Testis (tissue), 3 donors: ENCODE results near the gene CDKAL1. TPM values are rescaled to one million over a fixed set of nuclear protein-coding genes. Genes with fewer than 3 reads are reported as not detected.

ENCODE experiments used
- DNase-seq: peaks from one replicate; pipeline ENCODE4 v3.0.0-alpha.2; 2019
- H3K27ac ChIP-seq, 2 donors: fragments of 200-600 bp; sonication (generic); one replicate each; pipeline ENCODE4 v1.5.1; 2019
- H3K27me3 ChIP-seq: fragments of 200-600 bp; sonication (generic); one replicate; pipeline ENCODE4 v1.5.1; 2019
- H3K36me3 ChIP-seq: fragments of 200-600 bp; sonication (generic); one replicate; pipeline ENCODE4 v1.5.1; 2017; ENCODE audit warnings: low read depth; ENCODE audit errors: missing control alignments
- H3K4me1 ChIP-seq: fragments of 200-600 bp; sonication (generic); one replicate; pipeline ENCODE4 v1.5.1; 2019
- H3K4me3 ChIP-seq, 2 donors: fragments of 200-600 bp; sonication (generic); one replicate each; pipeline ENCODE4 v1.5.1; 2017 to 2019
- H3K9me3 ChIP-seq: fragments of 200-600 bp; sonication (generic); one replicate; pipeline ENCODE4 v1.5.1; 2017
- CTCF ChIP-seq, 3 experiments: fragments of 450-650 bp in 2 of 3; fragments of 200-600 bp in 1 of 3; sonication (generic) in 1 of 3; IDR thresholded peaks; one replicate each; pipeline ENCODE4 v1.5.1; 2016 to 2019; ENCODE audit warnings: antibody characterized with exemption in 3 of 3, mild to moderate bottlenecking in 2 of 3, moderate library complexity in 1 of 3
- POLR2A ChIP-seq: fragments of 450-650 bp; IDR thresholded peaks from one replicate; pipeline ENCODE4 v1.6.1; 2017; ENCODE audit warnings: antibody characterized with exemption, mild to moderate bottlenecking, moderate library complexity
- WGBS, 2 donors: methylation state at CpG; one replicate each; pipeline ENCODE4 v1.1.5; 2018; 5-methylcytosine and 5-hydroxymethylcytosine counted together
- intact Hi-C: fragments of 100-400 bp; cut with DNase I; formaldehyde crosslinking; loops from one replicate; pipeline ENCODE4 v1.15.1; 2023; ENCODE audit warnings: low total_unique reads
- polyA plus RNA-seq: library from polyadenylated mRNA; stranded (reverse); fragments of 350-450 nt; fragmentation: Illumina TruSeq; extraction: RNeasy Lipid Tissue Mini Kit (QIAGEN cat#74804); gene quantifications from one replicate; pipeline ENCODE4 v1.2.3, GENCODE V29; 2014; ENCODE audit warnings: low read depth, low replicate concordance; ENCODE audit not compliant: insufficient read depth
- total RNA-seq, 2 donors: library from RNA; depleted of rRNA; stranded (reverse); fragments of >200 nt; gene quantifications; one replicate each; pipeline ENCODE4 v1.2.3, GENCODE V29; 2016

Gene CDKAL1
- total and polyA plus RNA-seq, 3 donors from 2014 or later, result 11.1 to 18.5 (median 16.1) TPM

- Histone ChIP-seq H3K27me3 (no peaks in the 10 kb centered on the region), H3K9me3 (no peaks in the 10 kb centered on the region), H3K27ac (no peak overlapping the region), H3K36me3 (no peaks in the 10 kb centered on the region), H3K4me1 (no peaks in the 10 kb centered on the region), H3K4me3 (no peak overlapping the region)
- no peak for TF ChIP-seq POLR2A
- no peak for TF ChIP-seq CTCF (IDR thresholded peaks at IDR 0.05)
- DNase-seq, result no peak
- intact Hi-C loops, result no loop called here
Observed at GRCh38 chr6:21235162-21235561, 700.9 kb downstream of the CDKAL1 start.

DNA sequence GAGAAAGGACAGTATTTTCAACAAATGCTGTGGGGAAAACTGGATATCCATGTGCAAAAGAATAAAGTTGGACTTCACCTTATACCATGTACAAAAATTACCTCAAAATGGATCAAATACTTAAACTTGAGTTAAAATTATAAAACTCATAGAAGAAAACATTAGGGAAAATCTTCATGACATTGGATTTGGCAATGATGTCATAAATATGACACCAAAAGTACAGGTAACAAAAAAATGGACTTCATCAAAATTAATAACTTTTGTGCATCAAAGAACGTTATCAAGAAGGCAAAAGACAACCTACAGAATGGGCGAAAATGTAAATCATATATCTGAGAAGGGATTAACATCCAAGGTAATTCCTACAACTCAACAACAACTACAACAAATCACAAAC is 704.0 kb downstream of the CDKAL1 start:
- TF ChIP-seq POLR2A (no peak), CTCF (IDR thresholded peaks at IDR 0.05) (no peak)
- no peak for DNase-seq
- no peak overlapping the region for H3K27ac ChIP-seq
- no peaks in the 10 kb centered on the region for H3K27me3 ChIP-seq
- no peak overlapping the region for H3K4me3 ChIP-seq
- H3K36me3 ChIP-seq, result no peaks in the 10 kb centered on the region
- no peaks in the 10 kb centered on the region for H3K9me3 ChIP-seq
- H3K4me1 ChIP-seq, result no peaks in the 10 kb centered on the region
- 94 to 100% methylated on average over 2 of the region's 2 CpGs for WGBS, 2 donors
- intact Hi-C loops, result no loop called here

DNA sequence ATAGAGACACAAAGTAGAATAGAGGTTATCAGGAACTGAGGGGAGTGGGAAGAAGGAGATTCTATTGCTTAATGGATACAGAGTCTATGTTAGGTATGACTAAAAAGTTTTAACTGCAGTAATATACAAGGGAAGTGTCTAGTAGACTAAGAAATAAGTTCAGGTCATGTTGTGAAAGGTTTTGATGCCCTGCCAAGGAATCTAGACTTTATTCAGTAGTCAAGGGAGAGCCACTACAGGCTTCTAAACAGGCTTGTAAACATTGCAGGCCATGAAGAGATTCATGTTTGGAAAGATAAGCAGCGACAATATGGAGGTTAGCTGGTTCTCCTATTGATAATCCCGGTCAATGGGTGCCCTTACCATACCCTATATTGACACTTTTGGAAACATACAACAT is 706.5 kb downstream of the CDKAL1 start:
- no peak for DNase-seq
- intact Hi-C loops, result no loop called here
- Histone ChIP-seq H3K36me3 (no peaks in the 10 kb centered on the region), H3K4me1 (no peaks in the 10 kb centered on the region), H3K27me3 (no peaks in the 10 kb centered on the region), H3K27ac (no peak overlapping the region), H3K9me3 (no peaks in the 10 kb centered on the region), H3K4me3 (no peak overlapping the region)
- 94 to 98% methylated on average over 2 of the region's 2 CpGs for WGBS, 2 donors
- TF ChIP-seq CTCF (IDR thresholded peaks at IDR 0.05) (no peak), POLR2A (no peak)

GRCh38 chr6:21241231-21242130 is 707.2 kb downstream of the CDKAL1 start:
- H3K4me1 ChIP-seq, result no peaks in the 10 kb centered on the region
- WGBS, 2 donors, result 87 to 93% methylated on average over 5 of the region's 5 CpGs
- H3K27me3 ChIP-seq, result no peaks in the 10 kb centered on the region
- no peaks in the 10 kb centered on the region for H3K9me3 ChIP-seq
- intact Hi-C loops, result no loop called here
- no peak for DNase-seq
- no peaks in the 10 kb centered on the region for H3K36me3 ChIP-seq
- no peak overlapping the region for H3K27ac ChIP-seq
- TF ChIP-seq CTCF (IDR thresholded peaks at IDR 0.05), result no peak
- TF ChIP-seq POLR2A, result no peak
- H3K4me3 ChIP-seq, result no peak overlapping the region
